Measurements from ENCODE around the gene ANAPC13.
A peak's percentile ranks its signal among the peaks of the same experiment; 100 is the strongest.

The ANAPC13 gene

GRCh38 chr3:134485075-134485717, 589 bp downstream of the ANAPC13 start:
- DNase-seq (ENCODE audit: extremely low spot score, insufficient read length, low read depth): no peak
- FAIRE-seq: no peak

- no peak for DNase-seq (ENCODE audit: extremely low spot score, insufficient read length, low read depth)
Measured at GRCh38 chr3:134483195-134483900, 2.4 kb downstream of the ANAPC13 start.

GRCh38 chr3:134482622-134483021, 3.2 kb downstream of the ANAPC13 start:
- no peak for DNase-seq (ENCODE audit: extremely low spot score, insufficient read length, low read depth)
- FAIRE-seq: no peak

More at GRCh38 chr3:134483195-134483900, 2.4 kb downstream of the ANAPC13 start:
- FAIRE-seq: no peak

- DNase-seq (ENCODE audit: extremely low spot score, insufficient read length, low read depth) (no peak), FAIRE-seq (no peak)
Measured at GRCh38 chr3:134481166-134481565, 4.6 kb downstream of the ANAPC13 start.

GRCh38 chr3:134480546-134480945, 5.2 kb downstream of the ANAPC13 start:
- no peak for FAIRE-seq

GRCh38 chr3:134477938-134478337, 7.8 kb downstream of the ANAPC13 start:
- FAIRE-seq (no peak), DNase-seq (ENCODE audit: extremely low spot score, insufficient read length, low read depth) (no peak)

More at GRCh38 chr3:134480546-134480945, 5.2 kb downstream of the ANAPC13 start:
- no peak for DNase-seq (ENCODE audit: extremely low spot score, insufficient read length, low read depth)

- DNase-seq (ENCODE audit: extremely low spot score, insufficient read length, low read depth) (no peak), FAIRE-seq (no peak)
Measured at GRCh38 chr3:134477002-134477401, 8.8 kb downstream of the ANAPC13 start.

- no peak for FAIRE-seq
- DNase-seq (ENCODE audit: extremely low spot score, insufficient read length, low read depth): no peak
Measured at GRCh38 chr3:134476306-134476705, 9.5 kb downstream of the ANAPC13 start.

- no peak for DNase-seq (ENCODE audit: extremely low spot score, insufficient read length, low read depth)
- no peak for FAIRE-seq
Measured at GRCh38 chr3:134474956-134475355, 10.8 kb downstream of the ANAPC13 start.

GRCh38 chr3:134473868-134474546, 11.8 kb downstream of the ANAPC13 start:
- FAIRE-seq: peak; percentile 89

GRCh38 chr3:134472831-134473230, 13.0 kb downstream of the ANAPC13 start:
- no peak for DNase-seq (ENCODE audit: extremely low spot score, insufficient read length, low read depth)

More at GRCh38 chr3:134473868-134474546, 11.8 kb downstream of the ANAPC13 start:
- DNase-seq (ENCODE audit: extremely low spot score, insufficient read length, low read depth): no peak

GRCh38 chr3:134471521-134472193, 14.1 kb downstream of the ANAPC13 start:
- FAIRE-seq (no peak), DNase-seq (ENCODE audit: extremely low spot score, insufficient read length, low read depth) (no peak)

More at GRCh38 chr3:134472831-134473230, 13.0 kb downstream of the ANAPC13 start:
- FAIRE-seq: no peak

GRCh38 chr3:134468519-134468918, 17.3 kb downstream of the ANAPC13 start:
- DNase-seq (ENCODE audit: extremely low spot score, insufficient read length, low read depth) (no peak), FAIRE-seq (no peak)

- DNase-seq (ENCODE audit: extremely low spot score, insufficient read length, low read depth): no peak
- FAIRE-seq: no peak
Measured at GRCh38 chr3:134466331-134466730, 19.5 kb downstream of the ANAPC13 start.

- FAIRE-seq (no peak), DNase-seq (ENCODE audit: extremely low spot score, insufficient read length, low read depth) (no peak)
Measured at GRCh38 chr3:134464689-134465365, 21.0 kb downstream of the ANAPC13 start.

GRCh38 chr3:134464064-134464688, 21.6 kb downstream of the ANAPC13 start:
- DNase-seq (ENCODE audit: extremely low spot score, insufficient read length, low read depth): no peak

GRCh38 chr3:134463676-134464063, 22.1 kb downstream of the ANAPC13 start:
- FAIRE-seq: no peak
- no peak for DNase-seq (ENCODE audit: extremely low spot score, insufficient read length, low read depth)

More at GRCh38 chr3:134464064-134464688, 21.6 kb downstream of the ANAPC13 start:
- FAIRE-seq: no peak

- FAIRE-seq: no peak
Measured at GRCh38 chr3:134462331-134462941, 23.3 kb downstream of the ANAPC13 start.

GRCh38 chr3:134460965-134461364, 24.8 kb downstream of the ANAPC13 start:
- no peak for FAIRE-seq
- DNase-seq (ENCODE audit: extremely low spot score, insufficient read length, low read depth): no peak

More at GRCh38 chr3:134462331-134462941, 23.3 kb downstream of the ANAPC13 start:
- no peak for DNase-seq (ENCODE audit: extremely low spot score, insufficient read length, low read depth)
